Astrocyte (in vitro differentiated cells and primary cell): ENCODE measurements around the gene CLDN34. TPM values are rescaled to one million over a fixed set of nuclear protein-coding genes. Genes with fewer than 3 reads are reported as not detected.

Experiments used
- DNase-seq: peaks from one replicate; pipeline ENCODE4 v3.0.0-alpha.2; 2010; ENCODE audit warnings: low read depth
- FAIRE-seq: peaks from 2 replicates; lab custom pipeline; 2011; peaks lifted over from hg19 to GRCh38; lab: Jason Lieb, UNC
- H2AFZ ChIP-seq: 2 replicates; pipeline ENCODE4 v1.6.0; 2012; ENCODE audit warnings: low read depth, low read length, inconsistent platforms
- H3K27ac ChIP-seq: 2 replicates; pipeline ENCODE4 v1.5.1; 2011; ENCODE audit warnings: low read depth, low read length, inconsistent platforms
- H3K27me3 ChIP-seq: 2 replicates; pipeline ENCODE4 v1.6.0; 2011; ENCODE audit warnings: low read length, inconsistent platforms; ENCODE audit not compliant: insufficient read depth
- H3K36me3 ChIP-seq: 2 replicates; pipeline ENCODE4 v1.5.1; 2011; ENCODE audit warnings: low read length, inconsistent platforms; ENCODE audit not compliant: insufficient read depth
- H3K4me1 ChIP-seq: 2 replicates; pipeline ENCODE4 v1.5.1; 2011; ENCODE audit warnings: low read length, inconsistent platforms; ENCODE audit not compliant: insufficient read depth
- H3K4me2 ChIP-seq: 2 replicates; pipeline ENCODE4 v1.6.0; 2012; ENCODE audit warnings: low read length, inconsistent platforms
- H3K4me3 ChIP-seq: 2 replicates; pipeline ENCODE4 v1.5.1; 2011; ENCODE audit warnings: low read depth, mild to moderate bottlenecking, low read length, inconsistent platforms; ENCODE audit not compliant: insufficient read depth
- H3K79me2 ChIP-seq: 2 replicates; pipeline ENCODE4 v1.6.0; 2012; ENCODE audit warnings: mild to moderate bottlenecking, low read length, inconsistent platforms; ENCODE audit not compliant: insufficient read depth
- H3K9ac ChIP-seq: 2 replicates; pipeline ENCODE4 v1.6.0; 2012; ENCODE audit warnings: mild to moderate bottlenecking, low read length, inconsistent platforms
- H3K9me3 ChIP-seq: 2 replicates; pipeline ENCODE4 v1.5.1; 2012; ENCODE audit warnings: low read depth, mild to moderate bottlenecking, low read length, inconsistent platforms; ENCODE audit not compliant: insufficient read depth
- H4K20me1 ChIP-seq: 2 replicates; pipeline ENCODE4 v1.6.0; 2012; ENCODE audit warnings: low read length, inconsistent platforms; ENCODE audit not compliant: insufficient read depth
- H3K27ac Mint-ChIP-seq: one replicate; pipeline ENCODE4 v1.8.0; 2021; ENCODE audit warnings: mild to moderate bottlenecking, mixed read lengths; ENCODE audit not compliant: unreplicated experiment
- H3K27me3 Mint-ChIP-seq: one replicate; pipeline ENCODE4 v1.8.0; 2021; ENCODE audit warnings: low read depth, mixed read lengths; ENCODE audit not compliant: unreplicated experiment
- H3K36me3 Mint-ChIP-seq: one replicate; pipeline ENCODE4 v1.8.0; 2021; ENCODE audit warnings: low read depth, mixed read lengths; ENCODE audit not compliant: unreplicated experiment
- H3K4me1 Mint-ChIP-seq: one replicate; pipeline ENCODE4 v1.8.0; 2021; ENCODE audit warnings: low read depth, mixed read lengths; ENCODE audit not compliant: unreplicated experiment
- H3K4me3 Mint-ChIP-seq: one replicate; pipeline ENCODE4 v1.8.0; 2021; ENCODE audit warnings: mild to moderate bottlenecking, moderate library complexity, mixed read lengths; ENCODE audit not compliant: unreplicated experiment
- H3K9me3 Mint-ChIP-seq: one replicate; pipeline ENCODE4 v1.8.0; 2021; ENCODE audit warnings: mild to moderate bottlenecking, mixed read lengths; ENCODE audit not compliant: unreplicated experiment
- EZH2 ChIP-seq: IDR thresholded peaks from 2 replicates; pipeline ENCODE4 v1.6.1; 2012; ENCODE audit warnings: mild to moderate bottlenecking, low read length, inconsistent platforms; ENCODE audit not compliant: insufficient read depth
- total RNA-seq: library from RNA; stranded (reverse); gene quantifications from 2 replicates; pipeline ENCODE4 v1.2.1, GENCODE V29; 2021
- TF ChIP-seq, protein P1 (sequence below): IDR thresholded peaks from 2 replicates; pipeline ENCODE4 v1.5.1; 2011; ENCODE audit warnings: low read depth, mild to moderate bottlenecking, inconsistent platforms, low read length, moderate library complexity; ENCODE audit not compliant: insufficient read depth

Gene CLDN34
- total RNA-seq, 1 donor from 2014 or later, result 0.36 TPM

GRCh38 chrX:9943420-9943819 is 23.7 kb upstream of the CLDN34 start:
- Histone ChIP-seq H3K4me1 (peaks cover 5% of the 10 kb centered on the region), H2AFZ (no peak overlapping the region), H3K27me3 (no peaks in the 10 kb centered on the region), H3K9ac (no peak overlapping the region), H3K27ac (no peak overlapping the region), H4K20me1 (peaks cover 3% of the 10 kb centered on the region), H3K9me3 (no peaks in the 10 kb centered on the region), H3K4me2 (no peak overlapping the region), H3K4me3 (no peak overlapping the region), H3K36me3 (peaks cover 4% of the 10 kb centered on the region), H3K79me2 (no peaks in the 10 kb centered on the region)
- FAIRE-seq (no peak), DNase-seq (no peak)
- Mint-ChIP-seq H3K27ac (no peak overlapping the region), H3K27me3 (no peaks in the 10 kb centered on the region), H3K4me1 (no peaks in the 10 kb centered on the region), H3K36me3 (peaks cover 21% of the 10 kb centered on the region), H3K4me3 (no peak overlapping the region), H3K9me3 (no peaks in the 10 kb centered on the region)
- TF ChIP-seq, protein P1, sequence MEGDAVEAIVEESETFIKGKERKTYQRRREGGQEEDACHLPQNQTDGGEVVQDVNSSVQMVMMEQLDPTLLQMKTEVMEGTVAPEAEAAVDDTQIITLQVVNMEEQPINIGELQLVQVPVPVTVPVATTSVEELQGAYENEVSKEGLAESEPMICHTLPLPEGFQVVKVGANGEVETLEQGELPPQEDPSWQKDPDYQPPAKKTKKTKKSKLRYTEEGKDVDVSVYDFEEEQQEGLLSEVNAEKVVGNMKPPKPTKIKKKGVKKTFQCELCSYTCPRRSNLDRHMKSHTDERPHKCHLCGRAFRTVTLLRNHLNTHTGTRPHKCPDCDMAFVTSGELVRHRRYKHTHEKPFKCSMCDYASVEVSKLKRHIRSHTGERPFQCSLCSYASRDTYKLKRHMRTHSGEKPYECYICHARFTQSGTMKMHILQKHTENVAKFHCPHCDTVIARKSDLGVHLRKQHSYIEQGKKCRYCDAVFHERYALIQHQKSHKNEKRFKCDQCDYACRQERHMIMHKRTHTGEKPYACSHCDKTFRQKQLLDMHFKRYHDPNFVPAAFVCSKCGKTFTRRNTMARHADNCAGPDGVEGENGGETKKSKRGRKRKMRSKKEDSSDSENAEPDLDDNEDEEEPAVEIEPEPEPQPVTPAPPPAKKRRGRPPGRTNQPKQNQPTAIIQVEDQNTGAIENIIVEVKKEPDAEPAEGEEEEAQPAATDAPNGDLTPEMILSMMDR, result no peak
- no peak for TF ChIP-seq EZH2

DNA sequence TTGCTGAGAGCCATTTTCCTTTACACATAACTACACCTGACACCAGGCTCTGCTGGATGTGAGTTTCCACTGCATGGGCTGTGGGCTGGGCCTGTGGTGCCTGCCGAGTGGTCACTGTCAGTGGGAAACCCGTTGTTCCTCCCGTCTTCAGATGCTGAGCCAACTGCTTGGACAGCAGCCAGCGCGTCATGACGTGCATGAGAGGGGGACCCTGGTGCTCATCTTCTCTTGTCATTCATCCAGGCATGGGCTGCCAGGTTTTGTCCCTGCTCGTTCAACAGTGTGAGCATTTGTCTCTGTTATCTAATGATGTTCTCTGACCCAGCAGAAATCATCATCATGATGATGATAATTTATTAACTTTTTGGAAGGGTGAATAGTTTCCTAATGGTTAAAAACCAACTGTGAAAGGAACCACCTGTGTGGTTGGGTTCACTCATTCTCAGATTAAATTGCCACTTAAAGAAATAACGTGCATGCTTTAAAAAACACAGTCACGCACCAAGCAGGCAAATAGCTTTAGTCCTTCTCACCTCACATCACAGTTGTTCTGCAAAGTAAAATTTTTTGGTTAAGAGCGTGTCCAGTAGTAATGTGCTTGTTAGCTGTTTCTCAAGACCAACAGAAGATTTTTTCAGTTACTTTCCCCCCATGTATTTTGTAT is 19.9 kb upstream of the CLDN34 start:
- Histone ChIP-seq H3K4me3 (no peak overlapping the region), H4K20me1 (no peaks in the 10 kb centered on the region), H2AFZ (no peak overlapping the region), H3K27ac (no peak overlapping the region), H3K4me2 (no peak overlapping the region), H3K27me3 (no peaks in the 10 kb centered on the region), H3K9ac (no peak overlapping the region), H3K4me1 (no peaks in the 10 kb centered on the region), H3K9me3 (no peaks in the 10 kb centered on the region), H3K79me2 (no peaks in the 10 kb centered on the region), H3K36me3 (peaks cover 4% of the 10 kb centered on the region)
- no peak for DNase-seq
- H3K27me3 Mint-ChIP-seq, result no peaks in the 10 kb centered on the region
- H3K36me3 Mint-ChIP-seq, result peaks cover 15% of the 10 kb centered on the region
- peak; percentile 71 for FAIRE-seq
- no peaks in the 10 kb centered on the region for H3K4me1 Mint-ChIP-seq
- no peak overlapping the region for H3K4me3 Mint-ChIP-seq
- peaks cover under 1% of the 10 kb centered on the region for H3K9me3 Mint-ChIP-seq
- TF ChIP-seq EZH2, result no peak
- TF ChIP-seq, protein P1, result no peak
- H3K27ac Mint-ChIP-seq, result no peak overlapping the region

GRCh38 chrX:9948406-9948805 is 18.8 kb upstream of the CLDN34 start:
- Histone ChIP-seq H3K9ac (no peak overlapping the region), H3K4me1 (no peaks in the 10 kb centered on the region), H3K9me3 (no peaks in the 10 kb centered on the region), H3K27me3 (no peaks in the 10 kb centered on the region), H3K27ac (no peak overlapping the region), H4K20me1 (no peaks in the 10 kb centered on the region), H3K36me3 (peaks cover 4% of the 10 kb centered on the region), H3K79me2 (no peaks in the 10 kb centered on the region), H2AFZ (no peak overlapping the region), H3K4me3 (no peak overlapping the region), H3K4me2 (peak overlapping the region; percentile 36)
- DNase-seq (peak; percentile 47), FAIRE-seq (no peak)
- peaks cover 11% of the 10 kb centered on the region for H3K36me3 Mint-ChIP-seq
- peaks cover 4% of the 10 kb centered on the region for H3K9me3 Mint-ChIP-seq
- H3K4me3 Mint-ChIP-seq, result no peak overlapping the region
- no peaks in the 10 kb centered on the region for H3K27me3 Mint-ChIP-seq
- no peak overlapping the region for H3K27ac Mint-ChIP-seq
- no peaks in the 10 kb centered on the region for H3K4me1 Mint-ChIP-seq
- TF ChIP-seq EZH2, result no peak
- TF ChIP-seq, protein P1, result no peak
